SK-MEL-5 (cell line): ENCODE measurements around the gene CA10. TPM values are rescaled to one million over a fixed set of nuclear protein-coding genes. Genes with fewer than 3 reads are reported as not detected.

ENCODE experiments used
- DNase-seq: peaks from one replicate; pipeline ENCODE4 v3.0.0-alpha.2; 2016; ENCODE audit warnings: low read depth, low spot score
- in situ Hi-C: cut with HindIII; loops from 2 replicates; pipeline ENCODE4 v1.10.0; 2016; ENCODE audit warnings: low sequenced_read_pairs, high pct_unique_total_duplicates, low pct_unique_long_range_greater_than_20kb
- total RNA-seq: library from RNA; depleted of rRNA; stranded (reverse); fragments of >200 nt; shearing (Covaris generic); gene quantifications from 2 replicates; pipeline ENCODE4 v1.2.3, GENCODE V29; 2014

Gene CA10
- total RNA-seq, 1 experiment from 2014 or later = not detected

- in situ Hi-C loops = no loop called here
- no peak for DNase-seq
Measured at GRCh38 chr17:52024300-52024870, 134.1 kb downstream of the CA10 start.

DNA sequence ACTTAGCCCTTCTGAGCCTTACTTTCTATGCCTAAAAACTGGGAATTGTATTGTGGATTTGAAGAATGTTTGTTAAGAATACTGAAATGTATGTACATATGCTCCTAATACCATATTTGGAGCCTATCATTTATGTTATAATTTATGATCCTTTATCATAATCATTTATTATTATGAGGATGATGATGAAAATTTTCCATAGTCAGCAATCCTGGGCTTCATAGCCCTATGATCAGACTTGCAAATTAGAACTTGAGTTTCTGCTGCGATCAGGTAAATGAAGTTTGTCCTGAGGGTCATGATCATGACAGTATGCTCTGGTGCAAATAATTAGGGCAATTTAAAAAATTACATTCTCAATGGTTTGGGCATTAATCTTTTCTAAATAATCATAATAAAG, 147.4 kb downstream of the CA10 start:
- in situ Hi-C loops = no loop called here
- DNase-seq = no peak

DNA sequence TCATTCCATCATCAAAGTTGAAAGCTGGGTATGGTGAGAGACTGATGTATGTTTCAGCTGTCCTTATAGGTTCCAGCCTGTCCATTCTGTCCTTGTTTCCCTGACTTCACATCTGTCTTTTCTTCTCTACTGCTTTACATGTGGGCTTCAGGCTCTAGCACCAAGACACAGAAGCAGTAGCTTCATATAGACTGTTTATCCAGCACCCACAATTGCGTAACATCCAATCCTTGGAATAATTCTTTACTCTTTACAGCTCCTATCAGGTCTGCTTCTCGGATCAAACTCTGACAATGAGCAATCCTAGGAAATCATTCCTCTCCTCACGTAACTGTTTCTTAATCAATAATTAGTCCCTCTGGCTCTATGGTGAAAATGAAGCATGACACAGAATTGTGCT, 158.9 kb downstream of the CA10 start:
- in situ Hi-C loops = no loop called here

DNA sequence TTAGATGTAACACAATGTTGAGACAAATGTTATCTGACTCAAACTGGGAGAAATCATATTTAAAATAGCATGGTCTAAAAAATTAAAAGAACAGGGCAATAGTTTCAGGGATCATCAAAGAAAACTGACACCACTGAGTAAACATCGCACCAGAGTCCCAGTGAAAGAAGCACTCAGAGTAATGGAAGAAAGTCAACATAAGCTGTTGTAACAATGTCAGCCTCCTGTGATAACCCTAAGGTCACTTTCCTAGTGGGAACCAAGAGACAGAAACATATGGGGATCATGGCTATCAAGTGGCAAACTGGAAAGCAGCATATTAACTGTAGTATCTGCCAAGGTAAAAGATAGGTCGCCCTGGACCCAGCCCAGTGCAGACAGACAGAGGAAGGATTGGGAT, 160.8 kb downstream of the CA10 start:
- in situ Hi-C loops = no loop called here
- no peak for DNase-seq

More for the DNA sequence above, 158.9 kb downstream of the CA10 start:
- no peak for DNase-seq

DNA sequence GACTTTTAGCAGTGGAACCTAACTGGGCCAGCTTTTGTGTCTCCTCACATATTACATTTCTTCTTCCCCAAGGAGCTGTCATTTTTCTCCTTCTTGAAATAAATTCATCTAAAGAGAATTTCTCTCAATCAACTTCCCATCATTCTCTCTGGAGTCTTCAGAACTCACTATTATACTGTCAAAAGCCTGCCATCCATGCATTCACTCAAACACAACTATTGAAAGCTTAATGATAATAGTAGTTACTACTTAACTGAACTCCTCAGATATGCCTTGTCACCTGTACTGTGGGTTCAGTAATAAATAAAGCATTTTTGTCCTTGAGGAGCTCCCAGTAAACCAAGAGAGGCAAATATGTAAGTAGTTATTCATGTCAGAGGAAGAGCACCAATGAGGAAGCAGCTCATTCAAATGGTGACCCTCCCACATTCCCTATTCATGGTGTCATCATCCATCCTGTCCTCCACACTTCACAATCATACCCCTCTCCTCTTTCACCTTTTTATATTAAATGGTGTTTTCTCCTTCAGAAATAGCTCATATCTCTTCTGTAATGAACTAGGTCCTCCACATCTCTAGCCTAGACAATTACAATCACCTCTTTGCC, 162.6 kb downstream of the CA10 start:
- in situ Hi-C loops = no loop called here
- no peak for DNase-seq

- in situ Hi-C loops = no loop called here
- no peak for DNase-seq
Measured at GRCh38 chr17:51992864-51993416, 165.6 kb downstream of the CA10 start.

GRCh38 chr17:51971121-51971520, 187.4 kb downstream of the CA10 start:
- in situ Hi-C loops = no loop called here
- no peak for DNase-seq

DNA sequence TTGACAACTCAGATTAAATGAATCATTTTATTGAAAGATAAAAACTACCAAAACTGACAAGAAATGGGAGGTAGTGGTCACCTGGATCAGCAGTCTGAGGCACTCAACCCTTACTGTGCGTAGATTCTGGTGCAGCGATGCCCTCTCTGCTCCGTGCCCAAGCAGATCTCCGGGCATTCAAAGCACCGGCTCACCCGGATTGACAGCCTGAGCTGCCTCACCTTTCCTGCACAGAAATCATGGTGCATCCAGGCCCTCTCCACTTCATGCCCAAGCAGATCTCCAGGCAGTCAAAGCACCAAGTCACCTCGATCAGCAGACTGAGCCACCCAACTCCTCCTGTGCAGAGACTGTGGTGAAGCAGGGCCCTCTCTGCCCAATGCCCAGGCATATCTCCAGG, 196.8 kb downstream of the CA10 start:
- DNase-seq = no peak
- in situ Hi-C loops = no loop called here

DNA sequence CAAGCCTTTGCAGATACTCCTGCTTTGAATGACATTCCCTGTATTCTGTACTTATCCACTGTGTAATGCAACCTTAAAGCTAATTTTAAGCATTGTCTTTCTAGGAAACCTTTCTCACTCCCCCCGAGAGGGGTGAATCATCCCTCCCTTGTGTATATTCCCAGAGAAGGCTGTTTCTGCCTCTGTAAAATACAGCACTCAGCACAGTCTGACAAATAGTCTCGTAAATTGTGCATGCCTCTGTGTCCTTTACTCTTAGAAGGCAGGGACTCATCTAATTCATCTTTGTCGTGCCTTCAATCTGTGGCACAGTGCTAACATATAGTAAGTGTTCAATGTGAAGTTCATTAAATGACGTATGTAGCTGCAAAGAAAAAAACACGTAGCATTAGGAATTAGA, 200.7 kb downstream of the CA10 start:
- in situ Hi-C loops = no loop called here
- no peak for DNase-seq

DNA sequence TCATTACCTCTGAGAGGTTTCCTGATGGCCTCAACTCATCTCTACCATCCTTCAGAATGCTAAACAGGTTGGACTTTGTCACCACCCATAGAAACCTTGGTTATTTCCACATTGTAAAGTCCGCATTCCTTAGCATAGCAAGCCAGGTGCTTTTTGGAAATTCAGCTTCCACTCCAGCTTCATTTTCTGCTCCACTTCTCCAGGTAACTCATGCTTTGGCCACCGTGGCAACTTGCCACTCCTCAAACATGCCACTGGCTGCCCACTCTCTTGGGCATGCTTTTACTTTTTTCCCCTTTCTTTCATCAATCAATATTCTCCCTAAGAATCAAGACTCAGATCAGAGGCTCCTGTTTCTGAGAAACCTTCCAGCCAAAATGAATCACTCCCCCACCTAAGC, 203.3 kb downstream of the CA10 start:
- in situ Hi-C loops = no loop called here
- DNase-seq = no peak

DNA sequence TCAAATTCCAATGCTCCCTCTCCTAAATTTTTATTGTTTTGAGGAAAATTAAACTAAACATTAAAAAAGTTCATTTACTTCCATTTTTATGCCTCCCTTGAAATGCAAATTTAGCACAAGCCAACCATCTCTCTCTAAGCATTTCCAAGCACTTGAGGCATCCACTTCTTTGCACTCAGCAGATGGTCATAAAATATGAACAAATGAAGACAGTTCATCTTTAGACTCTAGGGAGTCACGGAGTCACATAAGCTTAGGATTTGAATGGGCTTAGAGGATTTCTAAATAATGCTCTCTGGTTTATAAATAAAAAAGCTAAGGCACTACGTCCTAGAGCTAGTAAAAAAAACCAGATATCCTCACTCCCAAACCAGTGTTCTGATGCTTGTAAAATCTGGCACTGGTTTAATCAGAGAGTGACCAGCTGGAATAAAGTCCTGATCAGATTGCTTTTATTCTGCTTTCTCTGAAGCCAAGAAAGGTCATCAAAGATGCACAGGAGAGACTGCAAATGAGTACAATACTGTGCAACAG, 204.2 kb downstream of the CA10 start:
- no peak for DNase-seq
- in situ Hi-C loops = no loop called here

- no peak for DNase-seq
- in situ Hi-C loops = no loop called here
Measured at GRCh38 chr17:51951741-51952140, 206.8 kb downstream of the CA10 start.

DNA sequence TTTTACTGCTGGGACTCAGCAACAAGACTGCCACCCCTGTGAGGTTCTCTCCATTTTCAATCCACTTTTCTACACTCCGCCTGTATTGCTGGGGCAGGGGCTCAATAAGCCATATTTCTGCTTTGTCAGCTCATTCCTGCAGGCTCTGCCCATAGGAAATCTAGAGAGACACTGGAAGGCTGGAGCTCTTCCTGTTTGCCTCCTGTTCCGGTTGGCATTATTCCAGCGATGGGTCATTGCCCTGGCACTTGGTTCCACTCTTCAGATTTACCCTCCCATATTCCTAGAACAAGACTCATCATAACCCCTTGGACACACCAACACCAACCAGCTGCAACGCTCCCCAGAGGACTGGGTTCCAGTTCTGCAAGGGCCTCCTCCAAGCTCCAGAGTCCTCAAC, 210.4 kb downstream of the CA10 start:
- no peak for DNase-seq
- in situ Hi-C loops = no loop called here

DNA sequence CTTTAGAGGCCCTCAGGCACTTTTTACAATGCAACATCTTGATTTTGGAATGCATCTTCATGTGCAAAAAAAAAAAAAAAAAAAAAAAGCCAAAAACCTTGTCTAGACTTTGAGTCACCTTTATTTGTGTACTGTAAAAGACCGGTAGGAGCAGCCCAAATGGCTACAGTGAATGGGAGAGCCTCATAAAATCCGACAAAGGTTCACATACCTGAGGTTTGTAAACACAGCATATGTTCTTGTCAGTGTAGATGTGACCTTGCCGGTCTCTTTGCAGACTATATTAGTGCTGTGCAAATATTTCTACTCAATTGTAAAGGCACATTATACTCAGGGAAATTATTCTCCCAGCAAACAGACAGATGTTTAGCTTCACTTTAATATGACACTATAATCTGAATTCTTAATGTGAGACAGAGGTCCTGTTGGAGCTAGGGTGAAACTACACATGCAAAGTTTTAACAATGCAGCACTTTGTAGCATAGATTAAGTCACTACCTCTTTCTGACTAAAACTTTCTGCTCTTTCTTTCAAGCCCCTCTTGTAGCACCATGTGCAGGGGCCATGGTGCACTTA, 211.3 kb downstream of the CA10 start:
- DNase-seq = no peak
- in situ Hi-C loops = no loop called here

GRCh38 chr17:51946311-51946710, 212.2 kb downstream of the CA10 start:
- in situ Hi-C loops = no loop called here
- DNase-seq = no peak

- in situ Hi-C loops = no loop called here
- no peak for DNase-seq
Measured at GRCh38 chr17:51941272-51941671, 217.2 kb downstream of the CA10 start.

DNA sequence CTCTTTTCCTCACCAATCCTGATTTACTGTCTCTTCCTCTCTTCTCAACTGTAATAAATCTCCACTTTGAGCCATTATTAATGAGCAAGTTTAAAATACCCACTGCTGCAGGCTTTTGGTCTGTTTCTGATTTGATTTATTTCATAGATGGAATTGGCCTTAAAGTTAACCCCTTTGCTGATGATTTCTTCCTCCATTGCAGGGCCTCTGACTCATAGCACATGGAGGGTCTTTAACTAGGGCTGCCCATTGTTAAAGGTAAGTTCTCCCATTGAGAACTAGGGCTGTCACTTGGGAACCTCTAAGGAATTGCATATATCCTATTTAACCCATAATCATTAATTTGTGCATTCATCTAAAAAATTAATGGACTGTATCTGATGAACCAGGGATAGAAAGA, 221.2 kb downstream of the CA10 start:
- no peak for DNase-seq
- in situ Hi-C loops = no loop called here

DNA sequence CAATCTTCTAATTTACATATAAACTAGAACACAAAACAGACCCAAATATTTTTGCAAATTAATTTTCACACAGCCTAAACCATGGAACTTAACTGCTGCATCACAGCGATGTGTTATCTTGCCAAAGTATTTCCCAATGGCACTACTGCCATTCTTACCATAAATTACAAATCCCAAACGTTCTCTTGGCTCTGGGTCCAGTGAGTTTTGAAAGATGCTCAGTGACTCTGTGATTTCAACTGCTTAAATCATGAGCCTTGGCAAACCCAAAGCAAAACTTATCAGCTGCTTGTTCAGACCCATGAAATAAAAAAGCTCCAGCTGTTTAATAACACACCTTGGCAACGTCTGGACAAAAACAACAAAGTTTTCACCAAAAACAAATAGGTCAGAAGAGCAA, 223.0 kb downstream of the CA10 start:
- in situ Hi-C loops = no loop called here
- DNase-seq = no peak

DNA sequence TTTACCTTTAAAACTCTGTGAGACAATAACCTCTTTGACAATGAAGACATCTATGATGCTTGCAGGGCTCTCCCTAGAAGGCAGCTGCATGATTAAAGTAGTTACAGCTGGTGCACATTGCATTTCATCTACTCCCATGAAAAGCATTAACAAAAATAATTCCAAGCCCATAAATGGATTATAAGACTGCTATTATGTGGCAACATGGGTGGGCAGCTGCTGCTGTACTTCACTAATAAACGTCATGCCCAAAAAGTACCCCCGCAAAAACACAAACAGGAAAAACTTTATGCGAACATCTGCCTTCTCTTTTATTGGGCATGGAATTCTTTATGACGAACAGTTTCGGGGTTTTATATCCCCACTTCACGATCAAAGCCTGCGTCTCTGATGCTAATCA, 224.9 kb downstream of the CA10 start:
- no peak for DNase-seq
- in situ Hi-C loops = no loop called here
